Endothelial cell of hepatic sinusoid (primary cell): ENCODE data around the gene SHD.

ENCODE experiments used
- in situ Hi-C: cut with HindIII; loops from 2 replicates; pipeline ENCODE4 v1.10.0; 2017; ENCODE audit warnings: low sequenced_read_pairs

Gene SHD

DNA sequence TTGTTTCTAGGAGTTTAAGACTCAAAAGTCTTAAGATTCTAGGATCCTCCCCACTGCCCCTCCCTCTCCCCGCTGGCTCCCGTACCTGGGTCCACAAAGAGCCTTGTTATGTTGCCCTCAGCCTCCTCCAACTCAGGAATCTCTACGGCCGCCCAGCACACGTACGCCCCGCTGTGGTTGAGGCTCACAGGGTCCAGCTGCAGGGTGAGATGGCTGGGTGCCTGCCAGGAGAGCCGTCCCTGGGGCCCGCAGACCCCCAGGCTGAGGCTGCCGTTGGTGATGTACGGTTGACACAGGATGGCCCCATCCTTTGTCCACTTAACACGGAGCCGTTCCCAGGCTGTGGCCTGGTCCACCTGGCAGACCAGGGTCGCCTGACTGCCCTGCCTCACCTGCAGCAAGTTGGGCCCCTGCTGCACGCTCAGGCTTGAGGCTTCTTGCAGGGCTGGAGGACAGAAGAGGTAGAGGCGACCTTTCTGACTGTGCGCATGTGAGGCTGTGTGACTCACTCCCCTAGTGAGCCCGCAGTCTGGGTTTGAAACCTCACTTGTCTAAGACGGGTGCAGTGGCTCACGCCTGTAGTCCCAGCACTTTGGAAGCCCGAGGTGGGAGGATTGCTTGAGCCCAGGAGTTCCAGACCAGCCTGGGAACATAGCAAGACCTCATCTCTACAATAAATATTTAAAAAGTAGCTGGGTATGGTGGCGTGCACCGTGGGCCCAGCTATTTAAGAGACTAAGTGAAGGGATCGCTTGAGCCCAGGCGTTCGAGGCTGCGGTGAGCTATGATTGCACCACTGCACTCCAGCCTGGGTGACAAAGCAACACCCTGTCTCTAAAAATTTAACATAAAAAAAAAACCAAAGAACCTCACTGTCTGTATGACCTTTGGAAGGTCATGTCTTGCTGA lies 19.1 kb downstream of the SHD start:
- in situ Hi-C loops = no loop called here

DNA sequence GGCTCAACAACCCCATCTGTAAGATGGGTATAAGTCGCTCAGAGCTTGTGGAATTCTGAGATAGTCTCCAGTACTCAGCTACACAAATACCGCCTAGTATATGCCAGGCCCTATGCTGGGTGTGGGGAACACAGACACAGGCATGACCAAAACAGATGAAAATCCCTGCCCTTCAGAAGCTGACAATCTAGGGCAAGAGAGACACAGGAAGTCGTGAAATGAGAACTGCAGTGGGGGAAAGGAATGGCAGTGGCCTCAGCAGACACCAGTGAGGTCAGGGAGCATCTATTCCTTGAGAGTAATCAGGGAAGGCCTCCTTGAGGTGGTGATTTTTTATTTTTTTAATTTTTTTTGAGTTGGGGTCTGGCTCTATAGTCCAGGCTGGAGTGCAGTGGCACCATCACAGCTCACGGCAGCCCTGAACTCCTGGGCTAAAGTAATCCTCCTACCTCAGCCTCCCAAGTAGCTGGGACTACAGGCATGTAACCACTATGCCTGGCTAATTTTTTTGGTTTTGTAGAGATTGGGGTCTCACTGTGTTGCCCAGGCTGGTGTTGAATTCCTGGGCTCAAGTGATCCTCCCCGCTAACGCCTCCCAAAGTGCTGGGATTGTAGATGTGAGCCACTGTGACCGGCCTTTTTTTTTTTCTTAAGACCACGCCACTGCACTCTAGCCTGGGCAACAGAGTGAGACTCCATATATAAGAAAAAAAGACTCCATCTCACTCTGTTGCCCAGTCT lies 19.9 kb downstream of the SHD start:
- in situ Hi-C loops = no loop called here

DNA sequence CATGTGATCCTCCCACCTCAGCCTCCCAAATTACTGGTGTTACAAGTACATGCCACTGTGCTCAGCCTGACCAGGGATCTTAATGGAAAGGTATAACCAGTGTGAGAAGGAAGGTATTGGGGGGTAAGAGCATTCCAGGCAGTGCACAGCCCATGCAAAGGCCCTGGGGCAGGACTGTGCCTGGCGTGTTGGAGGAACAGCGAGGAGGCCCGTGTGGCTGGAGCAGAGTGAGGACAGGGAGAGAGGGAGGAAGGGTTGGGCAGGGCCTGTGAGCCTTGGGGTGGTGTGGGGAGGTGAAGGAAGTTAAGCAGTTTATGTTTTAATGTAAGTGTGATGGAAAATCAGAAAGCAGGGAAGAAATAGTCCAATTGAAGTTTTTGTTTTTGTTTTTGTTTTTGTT lies 21.5 kb downstream of the SHD start:
- in situ Hi-C loops = no loop called here

DNA sequence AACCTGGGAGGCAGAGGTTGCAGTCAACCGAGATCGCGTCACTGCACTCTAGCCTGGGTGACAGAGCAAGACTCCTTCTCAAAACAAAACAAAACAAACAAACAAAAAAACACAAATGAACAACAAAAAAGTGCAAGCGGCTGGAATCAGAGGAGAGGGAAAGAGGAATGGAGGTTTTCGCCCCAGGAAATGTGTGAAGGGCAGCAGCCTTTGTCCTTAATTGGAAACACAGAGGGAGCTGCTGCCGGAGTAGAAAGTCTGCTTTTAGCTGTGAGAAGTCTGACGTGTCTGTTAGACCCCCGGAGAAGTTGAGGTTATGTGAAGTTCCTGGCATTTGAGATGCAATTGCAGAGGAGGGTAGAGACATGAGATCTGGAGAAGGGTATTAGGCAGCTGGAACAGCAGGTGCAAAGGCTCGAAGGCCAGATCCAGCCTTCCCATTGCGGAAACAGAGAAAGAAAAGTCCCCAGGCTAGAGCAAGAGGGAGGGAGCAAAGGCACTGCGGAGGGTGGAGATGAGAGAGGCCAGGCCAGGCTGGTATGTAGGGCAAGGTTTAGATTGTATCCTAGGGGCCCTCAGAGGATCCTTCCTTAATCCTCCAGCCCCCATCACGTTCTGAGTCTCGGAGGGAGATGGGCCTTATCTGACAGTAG lies 22.6 kb downstream of the SHD start:
- in situ Hi-C loops = no loop called here

DNA sequence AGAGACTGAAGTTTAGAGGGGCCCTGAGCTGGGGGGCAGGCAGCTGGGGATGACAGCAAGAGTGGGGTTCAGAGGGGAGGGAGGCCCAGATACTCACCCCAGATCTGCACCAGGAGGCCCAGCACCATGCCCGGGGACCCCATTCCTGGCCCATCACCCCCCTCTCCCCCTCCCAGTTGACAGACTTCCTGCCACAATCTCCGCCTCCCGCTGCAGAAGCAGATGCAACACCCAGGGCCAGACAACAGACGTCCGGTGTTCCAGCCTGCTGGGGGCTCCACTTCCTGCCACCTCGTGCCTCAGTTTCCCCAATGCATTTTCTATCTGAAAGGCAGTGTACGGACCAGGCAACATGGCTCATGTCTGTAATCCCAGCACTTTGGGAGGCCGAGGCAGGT lies 23.2 kb downstream of the SHD start, which contains the start of gene TMIGD2:
Gene TMIGD2, minus strand, starts transcription at position 147 of the 398 bp plus-strand sequence. Its CDS starts 4 bp downstream, at position 143.
- in situ Hi-C loops = no loop called here

DNA sequence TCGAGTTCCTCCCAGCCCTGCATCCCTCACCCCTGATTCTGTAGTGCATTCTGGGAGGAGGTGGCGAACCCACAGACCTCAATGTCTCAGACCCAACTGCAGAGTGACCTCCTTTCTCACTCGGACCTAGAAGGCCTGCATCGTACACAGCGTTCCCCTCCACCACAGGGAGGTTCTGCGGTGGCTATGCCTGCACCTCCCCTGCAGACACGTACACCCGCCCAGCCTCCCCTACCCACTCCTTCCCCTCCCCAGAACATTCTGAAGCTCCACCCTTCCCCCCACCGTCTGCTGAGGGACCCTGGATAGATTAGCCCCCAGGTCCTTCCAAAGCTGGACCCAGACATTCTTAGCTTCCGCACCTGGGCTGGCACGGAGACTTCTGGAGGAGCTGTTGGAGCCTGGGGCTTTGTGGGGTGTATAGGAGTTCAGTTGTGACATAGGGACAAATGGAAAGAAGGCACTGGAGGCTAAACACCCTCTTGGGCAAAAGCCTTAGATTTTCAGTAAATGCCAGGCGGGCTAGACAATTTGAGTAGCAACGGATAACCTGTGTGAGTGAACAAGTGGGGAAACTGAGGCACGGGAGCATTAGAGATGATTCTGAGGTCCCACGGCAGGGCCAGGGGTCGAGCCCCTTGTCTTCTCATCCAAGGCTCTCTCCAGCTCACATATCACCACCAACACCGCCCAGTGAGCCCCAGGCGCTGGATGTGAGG lies 24.9 kb downstream of the SHD start:
- in situ Hi-C loops = no loop called here

DNA sequence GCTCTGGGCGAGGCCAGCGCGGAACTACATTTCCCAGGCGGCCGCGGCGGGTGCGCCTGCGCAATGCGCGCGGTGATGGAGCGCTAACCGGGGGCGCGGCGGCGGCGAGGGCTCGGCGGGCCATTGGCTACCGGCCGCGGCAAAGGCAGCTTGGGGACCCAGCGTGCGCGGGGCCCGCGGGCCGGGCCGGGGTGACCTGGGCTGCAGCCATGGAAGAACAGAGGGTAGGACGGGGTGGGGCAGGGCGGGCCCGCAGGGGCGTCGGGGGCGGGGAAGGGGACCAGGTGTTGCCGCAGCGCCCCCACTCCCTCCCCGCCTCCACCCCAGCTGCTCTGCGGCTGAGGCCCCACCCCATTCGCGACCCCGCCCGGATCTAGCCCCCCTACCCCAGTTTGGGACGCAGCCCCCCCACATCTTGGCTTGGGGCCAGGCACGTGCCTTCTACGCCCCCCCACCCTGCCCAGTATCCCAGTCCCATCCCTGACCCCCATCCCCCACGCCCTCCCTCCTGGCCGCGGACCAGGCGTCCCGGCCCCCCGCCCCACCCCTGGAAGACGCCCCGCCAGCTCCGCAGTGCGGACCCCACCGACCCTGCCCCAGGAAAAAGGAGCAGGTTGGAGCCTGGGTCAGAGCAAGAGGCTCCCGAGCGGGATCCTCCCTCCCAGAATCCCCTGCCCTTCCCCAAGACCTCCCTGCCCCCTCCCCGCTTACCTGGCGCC lies 25.6 kb downstream of the SHD start, which contains the start of gene FSD1:
Gene FSD1, plus strand, starts transcription at position 61 of the 719 bp plus-strand sequence. Its CDS starts 149 bp downstream, at position 210.
- in situ Hi-C loops = no loop called here

DNA sequence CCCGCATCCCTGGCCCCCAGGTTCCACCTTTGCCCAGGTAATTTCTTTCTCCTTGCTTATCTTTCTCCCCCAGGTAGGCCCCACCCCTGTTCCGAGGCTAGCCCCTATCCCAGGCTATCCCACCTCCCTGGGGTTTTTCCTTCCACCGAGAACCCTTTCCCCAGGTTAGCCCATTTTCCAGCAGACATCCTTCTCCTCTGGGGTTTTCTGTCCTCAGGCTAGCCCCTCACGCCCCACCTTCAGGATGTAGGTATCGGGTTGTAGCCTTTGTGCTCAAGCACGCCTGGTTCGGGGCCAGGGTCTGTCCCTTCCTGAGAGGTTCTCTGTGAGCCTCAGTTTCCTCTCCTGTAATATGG lies 26.2 kb downstream of the SHD start:
- in situ Hi-C loops = no loop called here

DNA sequence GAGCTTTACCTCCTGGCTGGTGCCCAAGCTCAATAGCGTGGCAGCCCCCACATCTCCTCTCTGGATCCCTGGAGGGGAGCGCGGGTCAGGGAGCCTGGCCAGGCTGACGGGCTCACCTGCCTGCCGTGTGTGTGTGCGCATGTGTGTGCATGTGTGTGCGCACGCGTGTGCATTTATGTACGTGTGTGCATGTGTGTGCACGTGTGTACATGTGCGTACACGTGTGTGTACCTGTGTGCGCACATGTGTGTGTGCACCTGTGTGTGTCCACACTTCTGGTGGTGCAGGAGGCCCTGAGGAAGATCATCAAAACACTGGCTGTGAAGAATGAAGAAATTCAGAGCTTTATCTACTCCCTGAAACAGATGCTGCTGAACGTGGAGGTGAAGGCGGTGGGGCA lies 26.6 kb downstream of the SHD start:
- in situ Hi-C loops = no loop called here

DNA sequence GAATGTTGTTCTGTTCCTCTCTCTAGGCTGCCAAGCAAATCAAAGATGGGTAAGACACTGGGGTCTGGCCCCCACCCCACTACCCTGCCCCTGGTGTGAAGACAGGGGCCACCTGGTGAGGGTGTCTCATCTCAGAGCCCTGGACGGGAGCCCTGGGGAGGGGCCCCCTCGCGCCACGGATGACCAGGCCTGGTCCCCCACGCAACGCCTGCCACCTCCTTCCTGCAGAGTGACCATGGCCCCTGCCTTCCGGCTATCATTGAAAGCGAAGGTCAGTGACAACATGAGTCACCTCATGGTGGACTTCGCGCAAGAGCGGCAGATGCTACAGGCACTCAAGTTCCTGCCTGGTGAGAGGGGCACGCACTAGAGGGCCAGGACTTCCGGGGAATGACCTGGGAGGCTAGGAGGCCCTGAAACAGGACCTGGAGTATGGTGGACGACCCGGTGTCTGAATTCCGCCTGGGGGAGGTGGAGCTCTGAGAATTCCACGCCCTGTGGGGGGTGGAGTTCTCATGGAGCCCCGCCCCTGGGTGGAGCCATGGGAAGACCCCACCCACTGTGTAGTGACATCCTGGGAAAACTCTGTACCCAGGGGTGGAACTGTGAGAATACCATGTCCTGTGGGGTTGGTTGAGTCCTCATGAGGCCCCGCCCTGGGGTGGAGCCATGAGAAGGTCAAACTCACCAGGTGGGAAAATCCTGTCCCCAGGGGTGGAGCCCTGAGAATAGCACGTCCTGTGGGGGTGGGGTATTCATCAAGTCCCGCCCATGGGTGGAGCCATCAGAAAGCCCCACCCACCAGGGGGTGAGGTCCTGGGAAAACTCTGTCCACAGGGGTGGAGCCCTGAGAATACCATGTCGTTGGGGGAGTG lies 31.4 kb downstream of the SHD start:
- in situ Hi-C loops = no loop called here

DNA sequence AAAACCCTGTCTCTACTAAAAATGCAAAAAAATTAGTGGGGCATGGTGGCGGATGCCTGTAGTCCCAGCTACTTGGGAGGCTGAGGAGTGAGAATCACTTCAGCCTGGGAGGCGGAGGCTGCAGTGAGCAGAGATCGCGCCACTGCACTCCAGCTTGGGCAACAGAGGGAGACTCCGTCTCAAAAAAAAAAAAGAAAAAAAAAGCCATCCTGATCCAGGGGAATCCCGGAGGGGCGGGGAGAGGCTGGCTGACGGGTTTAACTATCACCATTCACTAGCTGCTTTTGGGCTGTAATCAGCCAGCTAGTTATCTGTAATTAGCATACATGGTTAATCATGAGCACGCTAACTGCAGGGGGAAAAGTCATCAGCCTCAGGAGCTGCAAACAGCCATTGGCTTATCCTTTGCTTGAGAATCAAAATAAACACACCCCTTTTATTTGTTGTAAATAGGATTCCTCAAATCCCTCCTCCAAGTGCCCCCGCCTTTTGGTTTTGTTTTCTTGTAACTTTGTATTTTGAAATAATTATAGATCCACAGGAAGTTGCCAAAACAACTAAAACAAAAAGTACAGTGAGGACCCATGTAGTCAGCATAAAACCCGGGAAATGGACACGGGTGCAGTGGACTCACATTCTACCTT lies 34.9 kb downstream of the SHD start:
- in situ Hi-C loops = no loop called here

DNA sequence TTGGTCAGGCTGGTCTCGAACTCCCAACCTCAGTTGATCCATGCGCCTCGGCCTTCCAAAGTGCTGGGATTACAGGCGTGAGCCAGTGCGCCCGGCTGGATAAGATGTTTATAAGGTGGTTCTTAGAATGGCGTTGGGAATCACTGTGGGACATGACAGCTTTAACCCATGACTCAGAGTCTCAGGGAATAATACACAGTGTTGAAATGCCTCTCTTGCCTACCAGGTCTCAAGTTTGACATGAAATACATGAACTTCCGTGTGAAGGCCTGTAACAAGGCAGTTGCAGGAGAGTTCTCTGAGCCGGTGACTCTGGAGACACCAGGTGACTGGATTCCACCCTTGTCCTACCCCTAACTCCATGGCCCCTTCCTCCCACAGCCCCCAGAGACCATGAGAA lies 37.9 kb downstream of the SHD start:
- in situ Hi-C loops = no loop called here

DNA sequence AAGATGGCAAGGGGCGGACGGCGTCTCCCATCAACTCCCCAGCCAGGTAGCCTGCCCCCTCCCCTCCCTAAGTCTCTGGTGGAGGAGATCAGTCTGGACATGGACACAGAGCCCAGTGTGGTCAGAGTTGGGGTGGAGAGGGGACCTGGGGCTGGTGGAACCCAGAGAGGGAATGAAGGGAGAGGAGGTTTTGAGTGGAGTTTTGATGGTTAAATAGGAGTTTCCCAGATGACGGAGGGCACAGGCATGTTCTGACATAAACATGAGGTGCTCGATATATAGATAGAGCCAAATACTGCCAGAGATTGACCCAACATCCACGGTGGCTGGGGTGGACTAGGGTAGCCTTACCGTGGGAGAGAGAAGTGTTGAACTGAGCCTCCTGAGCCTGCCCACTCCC lies 39.4 kb downstream of the SHD start:
- in situ Hi-C loops = no loop called here

DNA sequence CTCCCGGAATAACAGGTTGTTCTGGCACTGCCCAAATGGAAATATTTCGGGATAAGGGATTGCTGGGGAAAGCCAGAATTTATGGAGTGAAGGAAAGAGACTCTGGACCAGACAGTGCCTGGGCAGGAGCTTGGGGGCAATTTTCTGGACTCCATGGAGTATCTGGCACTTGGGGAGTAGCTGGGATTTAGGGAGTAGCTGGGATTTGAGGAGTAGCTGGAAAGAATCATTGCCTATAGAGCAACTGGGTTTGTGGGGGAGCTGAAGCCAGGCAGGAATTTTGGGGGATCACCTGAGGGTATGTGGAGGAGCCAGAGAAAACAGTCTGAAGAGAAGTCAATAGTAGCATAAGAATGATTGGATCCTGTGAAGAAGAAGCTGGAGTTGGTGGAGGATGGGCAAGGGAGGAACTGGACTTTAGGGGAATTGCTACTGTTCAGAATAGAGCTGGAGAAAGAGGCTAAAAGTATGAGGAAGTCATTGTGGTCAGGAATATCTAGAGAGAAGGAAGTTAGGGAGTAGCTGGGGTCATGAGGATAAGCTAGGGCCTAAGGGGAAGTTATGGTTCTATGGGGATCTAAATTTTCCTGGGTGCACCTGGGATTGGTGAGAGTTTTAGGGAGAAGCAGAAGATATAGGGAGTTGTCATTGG lies 40.1 kb downstream of the SHD start:
- in situ Hi-C loops = no loop called here

DNA sequence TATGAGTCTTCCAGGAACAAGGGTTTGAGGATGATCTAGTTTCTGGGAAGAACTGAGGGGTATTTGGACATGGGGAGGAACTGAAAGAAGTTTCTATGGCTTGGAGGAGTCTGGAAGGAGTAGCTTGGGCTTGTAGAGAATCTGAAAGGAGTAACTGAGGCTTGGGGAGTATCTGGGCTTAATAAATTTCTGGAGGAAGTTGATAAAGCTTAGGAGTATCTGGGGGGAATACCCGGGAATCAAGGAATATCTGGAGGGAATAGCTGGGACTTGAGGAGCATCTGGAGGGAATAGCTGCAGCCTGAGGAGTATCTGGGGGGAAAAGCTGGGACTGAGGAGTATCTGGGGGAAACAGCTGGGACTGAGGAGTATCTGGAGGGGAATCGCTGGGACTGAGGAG lies 41.4 kb downstream of the SHD start:
- in situ Hi-C loops = no loop called here

DNA sequence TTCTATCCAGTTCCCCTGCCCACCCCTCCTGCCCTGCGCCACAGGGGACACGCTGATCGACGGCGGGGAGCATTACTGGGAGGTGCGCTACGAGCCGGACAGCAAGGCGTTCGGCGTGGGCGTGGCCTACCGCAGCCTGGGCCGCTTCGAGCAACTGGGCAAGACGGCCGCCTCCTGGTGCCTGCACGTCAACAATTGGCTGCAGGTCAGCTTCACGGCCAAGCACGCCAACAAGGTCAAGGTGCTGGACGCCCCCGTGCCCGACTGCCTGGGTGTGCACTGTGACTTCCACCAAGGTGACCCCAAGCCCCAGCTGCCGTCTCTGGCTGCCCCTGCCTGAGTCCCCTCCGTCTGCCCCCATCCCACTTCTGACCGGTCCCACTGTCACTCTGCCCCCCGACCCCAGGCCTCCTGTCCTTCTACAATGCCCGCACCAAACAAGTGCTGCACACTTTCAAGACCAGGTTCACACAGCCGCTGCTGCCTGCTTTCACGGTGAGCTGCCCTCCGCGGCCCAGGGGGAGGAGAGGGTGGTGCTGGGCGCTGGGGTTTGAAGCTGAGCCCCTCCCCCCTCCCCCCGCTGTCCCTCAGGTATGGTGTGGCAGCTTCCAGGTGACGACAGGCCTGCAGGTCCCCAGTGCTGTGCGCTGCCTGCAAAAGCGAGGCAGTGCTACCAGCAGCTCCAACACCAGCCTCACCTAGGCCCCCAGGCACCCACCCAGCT lies 44.0 kb downstream of the SHD start:
- in situ Hi-C loops = no loop called here

DNA sequence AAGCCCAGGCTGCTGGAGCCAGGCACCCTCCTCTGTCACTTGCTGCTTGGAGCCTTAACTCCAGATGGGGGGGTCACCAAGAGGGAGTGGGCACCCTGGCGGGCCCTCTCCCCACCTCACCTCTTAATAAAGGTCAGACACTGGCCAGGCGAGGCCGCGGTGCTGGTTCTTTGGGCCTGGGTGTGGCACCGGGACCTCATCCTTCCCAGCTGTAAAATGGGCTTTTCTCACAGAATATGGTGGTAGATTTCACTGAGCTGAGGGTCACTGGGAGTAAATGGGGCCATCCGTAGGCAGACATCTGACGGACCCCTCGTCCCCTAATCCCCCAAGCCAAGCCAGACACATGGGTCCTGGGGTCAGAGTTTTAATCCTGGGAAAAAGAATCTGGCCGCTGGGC lies 44.6 kb downstream of the SHD start:
- in situ Hi-C loops = no loop called here

DNA sequence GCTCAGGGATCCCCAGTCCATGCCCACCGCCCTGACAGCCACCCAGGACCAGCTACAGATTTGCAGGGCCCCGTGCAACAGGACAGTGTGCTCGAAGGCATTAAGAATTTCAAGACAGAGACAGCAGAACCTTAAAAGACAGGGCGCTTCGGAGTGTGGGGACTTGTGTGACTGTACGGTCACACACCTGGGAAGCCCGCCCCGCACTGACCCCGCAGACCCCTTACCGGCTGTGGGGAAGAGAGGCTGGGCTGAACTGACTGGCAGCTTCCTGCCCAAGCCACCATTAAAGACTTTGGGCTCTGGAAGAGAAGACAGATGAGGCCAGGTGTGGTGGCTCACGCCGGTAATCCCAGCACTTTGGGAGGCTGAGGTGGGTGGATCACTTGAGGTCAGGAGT lies 45.2 kb downstream of the SHD start:
- in situ Hi-C loops = no loop called here
